HepG2 (cell line): ENCODE results near the gene SLC25A18. TPM values are rescaled to one million over a fixed set of nuclear protein-coding genes. Genes with fewer than 3 reads are reported as not detected.

Experiments
- ATAC-seq: fragments of 200-7000 bp; cut with Tn5 transposase; 3 replicates; pipeline ENCODE4 v1.9.1; 2020; ENCODE audit warnings: mild to moderate bottlenecking, moderate library complexity
- BruUV-seq: library from RNA; stranded (reverse); fragments of 400-500 nt; replicated peaks from 2 replicates; lab custom pipeline; 2021; lab: Mats Ljungman, UMichigan
- CTCF ChIA-PET: fragments of 300-600 bp; formaldehyde crosslinking; extraction: SDS; loops from one replicate; lab custom pipeline; 2021; ENCODE audit warnings: low total read pairs, inconsistent platforms, low intra/inter-chr PET ratio; lab: Yijun Ruan, JAX
- POLR2A ChIA-PET: fragments of 350-600 bp; sonication (Branson Sonifier 250); formaldehyde crosslinking; loops from one replicate; lab custom pipeline; 2020; ENCODE audit warnings: antibody characterized with exemption, inconsistent platforms; lab: Yijun Ruan, JAX
- DNase-seq: peaks from one replicate; pipeline ENCODE4 v3.0.0-alpha.2; 2015; ENCODE audit warnings: low spot score
- FAIRE-seq: peaks from 3 replicates; lab custom pipeline; 2011; peaks lifted over from hg19 to GRCh38; lab: Jason Lieb, UNC
- H2AFZ ChIP-seq: one replicate; pipeline ENCODE4 v1.6.1; 2011; ENCODE audit warnings: low read length, inconsistent platforms
- H3K27ac ChIP-seq: fragments of 300-600 bp; 3 replicates; pipeline ENCODE4 v1.8.0; 2011; ENCODE audit warnings: mixed run types, mild to moderate bottlenecking, mixed read lengths, low read length, inconsistent platforms; ENCODE audit not compliant: insufficient read depth; ENCODE audit errors: extremely low read length
- H3K27me3 ChIP-seq, 2 experiments: fragments of 200-600 bp in 1 of 2; 2 replicates in 1 of 2; 3 replicates in 1 of 2; pipeline versions ENCODE4 v1.6.0 to v1.8.0; 2011; ENCODE audit warnings: low read length in 2 of 2, mild to moderate bottlenecking in 2 of 2, moderate library complexity in 2 of 2, inconsistent platforms in 1 of 2; ENCODE audit not compliant: insufficient read depth in 2 of 2, control insufficient read depth in 1 of 2
- H3K36me3 ChIP-seq, 2 experiments: fragments of 200-600 bp in 1 of 2; replicated peaks in 1 of 2; 2 replicates in 1 of 2; 3 replicates in 1 of 2; pipeline versions ENCODE4 v1.5.1 to v1.8.0; 2011; ENCODE audit warnings: low read length in 2 of 2, inconsistent platforms in 1 of 2; ENCODE audit not compliant: insufficient read depth in 2 of 2, control insufficient read depth in 1 of 2
- H3K4me1 ChIP-seq: 2 replicates; pipeline ENCODE4 v1.5.1; 2012; ENCODE audit warnings: low read length, inconsistent platforms; ENCODE audit not compliant: insufficient read depth
- H3K4me2 ChIP-seq: 2 replicates; pipeline ENCODE4 v1.6.0; 2011; ENCODE audit warnings: low read depth, low read length, inconsistent platforms
- H3K4me3 ChIP-seq, 3 experiments: fragments of 200-600 bp in 1 of 3; sonication (generic), shearing (Covaris generic) in 1 of 3; replicated peaks in 1 of 3; 2 replicates each; pipeline ENCODE4 v1.5.1; 2011 to 2016; ENCODE audit warnings: low read length in 3 of 3, inconsistent platforms in 2 of 3, low read depth in 2 of 3, mild to moderate bottlenecking in 2 of 3, control low read depth in 1 of 3, mixed read lengths in 1 of 3; ENCODE audit not compliant: insufficient read depth in 1 of 3
- H3K79me2 ChIP-seq: one replicate; pipeline ENCODE4 v1.6.1; 2011; ENCODE audit warnings: low read length, inconsistent platforms; ENCODE audit not compliant: insufficient read depth
- H3K9ac ChIP-seq: 2 replicates; pipeline ENCODE4 v1.6.0; 2011; ENCODE audit warnings: mild to moderate bottlenecking, low read depth, low read length, inconsistent platforms; ENCODE audit not compliant: insufficient read depth
- H3K9me3 ChIP-seq: 2 replicates; pipeline ENCODE4 v1.5.1; 2012; ENCODE audit warnings: mild to moderate bottlenecking, low read length
- H4K20me1 ChIP-seq: 2 replicates; pipeline ENCODE4 v1.6.0; 2011; ENCODE audit warnings: inconsistent platforms, mild to moderate bottlenecking, low read length, moderate library complexity; ENCODE audit not compliant: insufficient read depth
- MXD1 ChIP-seq: sonication (generic); formaldehyde crosslinking; IDR thresholded peaks from 2 replicates; pipeline ENCODE4 v1.4.0; 2020; ENCODE audit warnings: mild to moderate bottlenecking, missing genetic modification reagents
- RBM22 ChIP-seq: fragments of 200-400 bp; formaldehyde crosslinking; optimal IDR thresholded peaks from 2 replicates; pipeline ENCODE3; 2017; ENCODE audit warnings: mild to moderate bottlenecking, low read length, moderate library complexity
- ZKSCAN8 ChIP-seq: IDR thresholded peaks from 2 replicates; pipeline ENCODE4 v1.6.1; 2016; ENCODE audit warnings: borderline replicate concordance, missing genetic modification reagents, missing compliant biosample characterization
- WGBS: methylation state at CpG from one replicate; pipeline ENCODE4 v1.1.6; 2017; ENCODE audit warnings: low lambda C conversion rate; 5-methylcytosine and 5-hydroxymethylcytosine counted together
- in situ Hi-C: cut with HindIII; loops from 2 replicates; pipeline ENCODE4 v1.10.0; 2017; ENCODE audit warnings: low pct_unique_long_range_greater_than_20kb; ENCODE audit not compliant: extremely low pct_ligation_motif_present
- intact Hi-C: fragments of 100-400 bp; cut with micrococcal nuclease; formaldehyde crosslinking; loops from one replicate; pipeline ENCODE4 v1.10.0; 2022; ENCODE audit not compliant: unreplicated experiment
- polyA plus RNA-seq, 8 experiments: library from polyadenylated mRNA; depleted of rRNA in 3 of 8; stranded (reverse) in 7 of 8; unstranded in 1 of 8; fragments of >200 nt; fragmentation: Illumina TruSeq in 4 of 8; extraction: Trizol in 4 of 8; gene quantifications; 2 replicates each; pipeline versions ENCODE4 v1.2.1 to v1.2.3, GENCODE V29; 2011 to 2016; ENCODE audit warnings: low read depth in 4 of 8, missing spikeins in 1 of 8, mixed read lengths in 1 of 8; ENCODE audit not compliant: insufficient read depth in 1 of 8
- total RNA-seq, 5 experiments: library from RNA; depleted of rRNA; stranded (reverse); fragments of >200 nt; fragmentation: Illumina TruSeq; extraction: Trizol; gene quantifications; 2 replicates each; pipeline ENCODE4 v1.2.3, GENCODE V29; 2016; ENCODE audit warnings: low read depth in 1 of 5

SLC25A18 gene
- total and polyA plus RNA-seq, 2 of the 13 experiments (the other 11 are each of a cell fraction or from before 2014, with no cell fraction given), result 0.28 to 0.75 TPM

GRCh38 chr22:17588606-17589005 lies 25.3 kb downstream of the SLC25A18 start:
- Histone ChIP-seq H3K4me2 (no peak overlapping the region), H3K27me3 (no peaks in the 10 kb centered on the region), H3K36me3 (peaks cover 9 to 28% of the 10 kb centered on the region in 2 experiments; a peak in 4 of 5 replicates), H2AFZ (no peak overlapping the region), H3K9me3 (no peaks in the 10 kb centered on the region), H3K27ac (no peak overlapping the region), H3K4me1 (no peaks in the 10 kb centered on the region), H4K20me1 (no peaks in the 10 kb centered on the region), H3K79me2 (no peaks in the 10 kb centered on the region), H3K9ac (no peak overlapping the region), H3K4me3 (no peak overlapping the region)
- FAIRE-seq, result no peak
- in situ Hi-C loops, result no loop called here
- ATAC-seq, result no peak
- intact Hi-C loops, result no loop called here
- POLR2A ChIA-PET, result no interaction called here
- no peak for TF ChIP-seq ZKSCAN8 (CRISPR knock-in tag)
- CTCF ChIA-PET, result no interaction called here
- WGBS, result 94% methylated on average over 9 of the region's 11 CpGs
- DNase-seq, result no peak
- BruUV-seq, result no TSS peak

GRCh38 chr22:17589810-17590375 lies 26.6 kb downstream of the SLC25A18 start:
- Histone ChIP-seq H4K20me1 (no peaks in the 10 kb centered on the region), H3K27me3 (no peaks in the 10 kb centered on the region), H3K27ac (no peak overlapping the region), H3K9me3 (no peaks in the 10 kb centered on the region), H3K79me2 (no peaks in the 10 kb centered on the region), H3K4me3 (no peak overlapping the region), H3K4me1 (no peaks in the 10 kb centered on the region), H3K9ac (no peak overlapping the region), H3K4me2 (no peak overlapping the region), H3K36me3 (peaks cover 14 to 41% of the 10 kb centered on the region in 2 experiments; a peak in 4 of 5 replicates), H2AFZ (no peak overlapping the region)
- TF ChIP-seq RBM22 (peak; percentile 70), MXD1 (no peak)
- in situ Hi-C loops (no loop called here), intact Hi-C loops (no loop called here)
- WGBS, result 94% methylated on average over 10 of the region's 10 CpGs
- ATAC-seq, result no peak; the same call in 2 of the 3 replicates
- FAIRE-seq, result no peak
- DNase-seq, result no peak
- POLR2A ChIA-PET, result no interaction called here
- no TSS peak for BruUV-seq
- CTCF ChIA-PET, result no interaction called here
